Type B pancreatic cell (in vitro differentiated cells): ENCODE measurements around the gene NLRP11. TPM values are rescaled to one million over a fixed set of nuclear protein-coding genes. Genes with fewer than 3 reads are reported as not detected.

Experiments
- DNase-seq: peaks from one replicate; pipeline ENCODE4 v3.0.0; 2021; ENCODE audit warnings: mixed read lengths; ENCODE audit not compliant: unreplicated experiment; ENCODE audit errors: extremely low spot score
- H3K27ac Mint-ChIP-seq: 2 replicates; pipeline ENCODE4 v1.8.0; 2021; ENCODE audit warnings: mild to moderate bottlenecking, mixed read lengths
- H3K27me3 Mint-ChIP-seq: 2 replicates; pipeline ENCODE4 v1.8.0; 2021; ENCODE audit warnings: mixed read lengths
- H3K36me3 Mint-ChIP-seq: 2 replicates; pipeline ENCODE4 v1.8.0; 2021; ENCODE audit warnings: mixed read lengths
- H3K4me1 Mint-ChIP-seq: one replicate; pipeline ENCODE4 v1.8.0; 2021; ENCODE audit warnings: mixed read lengths; ENCODE audit not compliant: unreplicated experiment
- H3K4me3 Mint-ChIP-seq: 2 replicates; pipeline ENCODE4 v1.8.0; 2021; ENCODE audit warnings: mild to moderate bottlenecking, mixed read lengths
- H3K9me3 Mint-ChIP-seq: 2 replicates; pipeline ENCODE4 v1.8.0; 2021; ENCODE audit warnings: mixed read lengths
- long read RNA-seq: library from polyadenylated mRNA; unstranded; transcript quantifications from one replicate; pipeline ENCODE4 v2.0.0, GENCODE V29; 2020
- total RNA-seq: library from RNA; stranded (reverse); gene quantifications from 2 replicates; pipeline ENCODE4 v1.2.1, GENCODE V29; 2021; ENCODE audit warnings: low replicate concordance
- TF ChIP-seq, protein P1 (sequence below): fragments of 200-600 bp; sonication (generic); conservative IDR thresholded peaks from 2 replicates; pipeline ENCODE4 v1.5.0; 2021; ENCODE audit warnings: antibody characterized with exemption, mild to moderate bottlenecking

NLRP11 gene
- total RNA-seq = not detected in 2 replicates
- long read RNA-seq = 0 reads

DNA sequence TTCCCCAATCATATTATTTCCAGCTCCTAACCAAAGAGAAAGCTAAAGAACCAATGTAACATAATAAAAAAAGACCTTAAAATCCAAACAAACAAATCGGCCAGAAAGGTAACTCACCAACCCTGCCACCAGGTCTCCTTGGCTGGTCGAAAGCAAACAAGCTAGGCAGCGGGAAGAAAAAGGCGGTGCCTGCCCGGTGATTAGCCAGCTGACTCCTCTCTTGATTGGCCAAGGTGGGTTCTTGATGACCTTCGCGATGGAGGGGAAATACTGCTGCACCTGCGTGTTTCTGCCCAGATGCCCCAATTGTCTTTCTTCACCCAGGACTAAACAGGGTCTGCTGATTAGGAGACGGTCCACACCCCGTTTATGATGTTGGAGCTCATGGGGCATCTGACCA is at the start of gene NLRP11:
Gene NLRP11, minus strand, starts transcription at position 154 of the 400 bp plus-strand sequence. CDS start 13,825 bp downstream, outside the sequence.
- no peak for DNase-seq
- H3K36me3 Mint-ChIP-seq = no peaks in the 10 kb centered on the region
- no peak within 1 kb of the TSS for H3K4me3 Mint-ChIP-seq
- H3K27ac Mint-ChIP-seq = no peak within 1 kb of the TSS
- TF ChIP-seq, protein P1, sequence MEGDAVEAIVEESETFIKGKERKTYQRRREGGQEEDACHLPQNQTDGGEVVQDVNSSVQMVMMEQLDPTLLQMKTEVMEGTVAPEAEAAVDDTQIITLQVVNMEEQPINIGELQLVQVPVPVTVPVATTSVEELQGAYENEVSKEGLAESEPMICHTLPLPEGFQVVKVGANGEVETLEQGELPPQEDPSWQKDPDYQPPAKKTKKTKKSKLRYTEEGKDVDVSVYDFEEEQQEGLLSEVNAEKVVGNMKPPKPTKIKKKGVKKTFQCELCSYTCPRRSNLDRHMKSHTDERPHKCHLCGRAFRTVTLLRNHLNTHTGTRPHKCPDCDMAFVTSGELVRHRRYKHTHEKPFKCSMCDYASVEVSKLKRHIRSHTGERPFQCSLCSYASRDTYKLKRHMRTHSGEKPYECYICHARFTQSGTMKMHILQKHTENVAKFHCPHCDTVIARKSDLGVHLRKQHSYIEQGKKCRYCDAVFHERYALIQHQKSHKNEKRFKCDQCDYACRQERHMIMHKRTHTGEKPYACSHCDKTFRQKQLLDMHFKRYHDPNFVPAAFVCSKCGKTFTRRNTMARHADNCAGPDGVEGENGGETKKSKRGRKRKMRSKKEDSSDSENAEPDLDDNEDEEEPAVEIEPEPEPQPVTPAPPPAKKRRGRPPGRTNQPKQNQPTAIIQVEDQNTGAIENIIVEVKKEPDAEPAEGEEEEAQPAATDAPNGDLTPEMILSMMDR = no peak
- no peaks in the 10 kb centered on the region for H3K4me1 Mint-ChIP-seq
- H3K27me3 Mint-ChIP-seq = no peaks in the 10 kb centered on the region
- peaks cover 16% of the 10 kb centered on the region for H3K9me3 Mint-ChIP-seq

DNA sequence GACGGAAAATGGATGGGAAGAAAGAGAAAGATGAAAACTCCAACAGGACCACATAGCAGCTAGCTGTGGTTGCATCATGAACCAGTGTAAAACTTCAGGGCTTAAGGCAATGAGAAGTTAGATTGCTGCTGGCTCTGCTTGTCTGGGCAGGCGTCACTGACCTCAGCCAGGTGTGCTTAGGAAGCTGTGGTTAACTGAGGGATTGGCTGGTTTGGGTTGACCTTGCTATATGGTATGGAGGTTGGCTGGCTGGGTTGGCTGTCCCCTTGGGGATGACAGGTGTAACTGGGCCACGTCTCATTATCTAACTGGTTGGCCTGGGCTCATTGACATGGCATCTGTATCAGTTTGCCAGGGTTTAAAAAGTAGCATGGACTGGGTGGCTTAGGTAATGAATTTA is 45.4 kb upstream of the NLRP11 start:
- Mint-ChIP-seq H3K4me3 (no peak overlapping the region), H3K9me3 (peaks cover 17% of the 10 kb centered on the region), H3K4me1 (no peaks in the 10 kb centered on the region), H3K27ac (no peak overlapping the region), H3K36me3 (no peaks in the 10 kb centered on the region), H3K27me3 (no peaks in the 10 kb centered on the region)
- TF ChIP-seq, protein P1 = no peak
- DNase-seq = no peak

GRCh38 chr19:55870736-55871135 is 38.9 kb upstream of the NLRP11 start:
- Mint-ChIP-seq H3K36me3 (no peaks in the 10 kb centered on the region), H3K4me3 (no peak overlapping the region), H3K9me3 (peaks cover 24% of the 10 kb centered on the region), H3K4me1 (no peaks in the 10 kb centered on the region), H3K27ac (no peak overlapping the region), H3K27me3 (no peaks in the 10 kb centered on the region)
- TF ChIP-seq, protein P1 = no peak
- no peak for DNase-seq

GRCh38 chr19:55867101-55867500 is 35.3 kb upstream of the NLRP11 start:
- no peak overlapping the region for H3K27ac Mint-ChIP-seq
- peaks cover 23% of the 10 kb centered on the region for H3K9me3 Mint-ChIP-seq
- no peaks in the 10 kb centered on the region for H3K27me3 Mint-ChIP-seq
- H3K4me3 Mint-ChIP-seq = no peak overlapping the region
- no peak for DNase-seq
- no peaks in the 10 kb centered on the region for H3K36me3 Mint-ChIP-seq
- no peaks in the 10 kb centered on the region for H3K4me1 Mint-ChIP-seq
- TF ChIP-seq, protein P1 = no peak

DNA sequence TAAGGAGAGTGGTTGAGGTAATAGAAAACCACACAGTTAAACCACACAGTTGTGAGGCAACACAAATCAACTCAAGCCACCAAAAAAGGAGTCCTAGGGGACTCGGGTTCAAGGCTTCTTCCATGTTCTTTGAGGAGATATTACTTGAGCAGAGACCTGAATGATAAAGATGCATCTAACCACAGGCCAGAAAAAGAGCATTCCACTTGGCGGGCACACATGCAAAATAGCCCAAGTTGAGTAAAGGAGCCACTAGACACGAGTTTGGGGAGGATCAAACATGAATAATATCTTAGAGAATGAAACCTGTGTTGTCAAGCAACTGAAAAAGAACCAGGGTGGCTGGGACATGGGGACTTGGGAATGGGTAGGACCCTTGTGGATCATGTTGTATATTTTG is 34.7 kb upstream of the NLRP11 start:
- no peaks in the 10 kb centered on the region for H3K27me3 Mint-ChIP-seq
- H3K27ac Mint-ChIP-seq = no peak overlapping the region
- TF ChIP-seq, protein P1 = no peak
- DNase-seq = no peak
- H3K36me3 Mint-ChIP-seq = no peaks in the 10 kb centered on the region
- no peak overlapping the region for H3K4me3 Mint-ChIP-seq
- H3K4me1 Mint-ChIP-seq = no peaks in the 10 kb centered on the region
- peaks cover 23% of the 10 kb centered on the region for H3K9me3 Mint-ChIP-seq

GRCh38 chr19:55858969-55859368 is 27.2 kb upstream of the NLRP11 start:
- Mint-ChIP-seq H3K4me3 (no peak overlapping the region), H3K36me3 (no peaks in the 10 kb centered on the region), H3K4me1 (no peaks in the 10 kb centered on the region), H3K9me3 (peaks cover 4% of the 10 kb centered on the region), H3K27me3 (no peaks in the 10 kb centered on the region), H3K27ac (no peak overlapping the region)
- TF ChIP-seq, protein P1 = no peak
- DNase-seq = no peak
